Neural crest cell (in vitro differentiated cells): ENCODE results near the gene EDN3. TPM values are rescaled to one million over a fixed set of nuclear protein-coding genes. Genes with fewer than 3 reads are reported as not detected.
"Not testable (repeated sequence)": the region's sequence is repeated elsewhere in the genome, so short reads cannot be mapped to it uniquely, and the experiment has no call there.

ENCODE experiments used
- DNase-seq: peaks from one replicate; pipeline ENCODE4 v3.0.0; 2021; ENCODE audit warnings: low read depth, mixed read lengths, low spot score
- H3K27ac Mint-ChIP-seq: one replicate; pipeline ENCODE4 v1.8.0; 2021; ENCODE audit warnings: mild to moderate bottlenecking, mixed read lengths; ENCODE audit not compliant: unreplicated experiment
- H3K27me3 Mint-ChIP-seq: 2 replicates; pipeline ENCODE4 v1.8.0; 2021; ENCODE audit warnings: low read depth, mild to moderate bottlenecking, mixed read lengths
- H3K36me3 Mint-ChIP-seq: 2 replicates; pipeline ENCODE4 v1.8.0; 2021; ENCODE audit warnings: low read depth, mild to moderate bottlenecking, mixed read lengths
- H3K4me1 Mint-ChIP-seq: 2 replicates; pipeline ENCODE4 v1.8.0; 2021; ENCODE audit warnings: mixed read lengths
- H3K4me3 Mint-ChIP-seq: one replicate; pipeline ENCODE4 v1.8.0; 2021; ENCODE audit warnings: mild to moderate bottlenecking, mixed read lengths
- H3K9me3 Mint-ChIP-seq: 2 replicates; pipeline ENCODE4 v1.8.0; 2021; ENCODE audit warnings: mixed read lengths
- CTCF ChIP-seq: fragments of 200-600 bp; sonication (generic); conservative IDR thresholded peaks from 2 replicates; pipeline ENCODE4 v1.5.0; 2021; ENCODE audit warnings: antibody characterized with exemption, mild to moderate bottlenecking
- total RNA-seq: library from RNA; stranded (reverse); gene quantifications from 2 replicates; pipeline ENCODE4 v1.2.1, GENCODE V29; 2021

Gene EDN3
- total RNA-seq, 1 donor from 2014 or later = 0.28 TPM

GRCh38 chr20:59335377-59335776 lies 35.0 kb downstream of the EDN3 start:
- Mint-ChIP-seq H3K27me3 (peaks cover under 1% of the 10 kb centered on the region), H3K9me3 (no peaks in the 10 kb centered on the region), H3K27ac (no peak overlapping the region), H3K4me1 (no peaks in the 10 kb centered on the region), H3K4me3 (no peak overlapping the region), H3K36me3 (no peaks in the 10 kb centered on the region)
- no peak for DNase-seq
- no peak for TF ChIP-seq CTCF

DNA sequence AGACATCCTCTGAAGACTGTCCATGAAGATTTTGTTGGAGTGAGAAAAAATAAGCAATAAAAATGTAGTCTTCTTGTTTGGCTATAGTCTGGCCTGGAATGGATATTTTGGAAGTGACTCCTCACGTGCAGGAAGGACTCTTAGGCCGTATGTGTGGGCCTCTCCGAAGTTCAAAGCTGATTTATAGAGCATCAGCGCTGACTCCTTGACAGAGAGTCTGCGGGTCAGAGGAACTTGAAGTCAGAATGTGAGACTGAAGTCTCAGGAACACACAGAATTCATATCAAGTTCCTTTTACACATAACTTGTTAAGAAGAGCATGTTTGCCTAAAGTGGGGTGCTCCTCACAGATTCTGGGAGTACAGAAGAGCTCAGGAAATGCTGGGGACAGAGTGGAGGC lies 36.1 kb downstream of the EDN3 start:
- Mint-ChIP-seq H3K9me3 (no peaks in the 10 kb centered on the region), H3K27me3 (no peaks in the 10 kb centered on the region), H3K27ac (no peak overlapping the region), H3K36me3 (no peaks in the 10 kb centered on the region), H3K4me1 (no peaks in the 10 kb centered on the region), H3K4me3 (no peak overlapping the region)
- no peak for TF ChIP-seq CTCF
- no peak for DNase-seq

GRCh38 chr20:59338444-59338843 lies 38.0 kb downstream of the EDN3 start:
- not testable (repeated sequence) for H3K36me3 Mint-ChIP-seq, H3K4me3 Mint-ChIP-seq, H3K4me1 Mint-ChIP-seq, H3K9me3 Mint-ChIP-seq, DNase-seq, H3K27ac Mint-ChIP-seq, H3K27me3 Mint-ChIP-seq

- H3K36me3 Mint-ChIP-seq = no peaks in the 10 kb centered on the region
- no peak for DNase-seq
- no peak overlapping the region for H3K4me3 Mint-ChIP-seq
These were observed 39.9 kb downstream of the EDN3 start for GRCh38 chr20:59340201-59340885.

DNA sequence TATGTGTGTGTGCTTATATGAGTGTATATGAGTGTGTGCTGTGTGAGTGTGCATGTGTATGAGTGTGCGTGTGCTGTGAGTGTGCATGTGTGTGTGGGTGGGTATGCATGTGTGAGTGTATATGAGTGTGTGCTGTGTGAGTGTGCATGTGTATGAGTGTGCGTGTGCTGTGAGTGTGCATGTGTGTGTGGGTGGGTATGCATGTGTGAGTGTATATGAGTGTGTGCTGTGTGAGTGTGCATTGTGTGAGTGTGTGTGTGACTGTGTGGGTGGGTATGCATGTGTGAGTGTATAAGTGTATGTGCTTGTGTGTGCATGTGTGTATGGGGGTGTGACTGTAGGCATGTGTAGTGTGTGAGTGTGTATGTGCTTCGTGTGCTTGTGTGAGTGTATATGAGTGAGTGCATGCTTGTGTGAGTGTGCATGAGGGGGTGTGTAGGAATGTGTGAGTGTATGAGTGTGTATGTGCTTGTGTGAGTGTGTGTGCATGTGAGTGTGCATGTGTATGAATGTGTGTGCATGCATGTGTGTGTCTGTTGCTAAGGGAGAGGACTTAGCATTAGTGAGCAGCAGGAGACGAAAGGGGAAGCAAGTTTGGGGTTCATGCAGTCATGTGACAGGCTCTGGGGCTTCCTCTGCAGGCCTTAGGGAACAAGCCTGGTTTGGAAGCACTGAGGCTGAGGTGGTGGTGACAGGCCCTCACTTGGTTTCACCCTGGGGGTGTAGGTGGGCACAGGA lies 41.0 kb downstream of the EDN3 start:
- not testable (repeated sequence) for H3K4me1 Mint-ChIP-seq, H3K4me3 Mint-ChIP-seq, H3K27ac Mint-ChIP-seq, DNase-seq, H3K27me3 Mint-ChIP-seq, H3K9me3 Mint-ChIP-seq, H3K36me3 Mint-ChIP-seq

More at GRCh38 chr20:59340201-59340885, 39.9 kb downstream of the EDN3 start:
- peaks cover 6% of the 10 kb centered on the region for H3K9me3 Mint-ChIP-seq
- no peaks in the 10 kb centered on the region for H3K4me1 Mint-ChIP-seq
- H3K27me3 Mint-ChIP-seq = peaks cover 8% of the 10 kb centered on the region
- H3K27ac Mint-ChIP-seq = no peak overlapping the region
- TF ChIP-seq CTCF = no peak

DNA sequence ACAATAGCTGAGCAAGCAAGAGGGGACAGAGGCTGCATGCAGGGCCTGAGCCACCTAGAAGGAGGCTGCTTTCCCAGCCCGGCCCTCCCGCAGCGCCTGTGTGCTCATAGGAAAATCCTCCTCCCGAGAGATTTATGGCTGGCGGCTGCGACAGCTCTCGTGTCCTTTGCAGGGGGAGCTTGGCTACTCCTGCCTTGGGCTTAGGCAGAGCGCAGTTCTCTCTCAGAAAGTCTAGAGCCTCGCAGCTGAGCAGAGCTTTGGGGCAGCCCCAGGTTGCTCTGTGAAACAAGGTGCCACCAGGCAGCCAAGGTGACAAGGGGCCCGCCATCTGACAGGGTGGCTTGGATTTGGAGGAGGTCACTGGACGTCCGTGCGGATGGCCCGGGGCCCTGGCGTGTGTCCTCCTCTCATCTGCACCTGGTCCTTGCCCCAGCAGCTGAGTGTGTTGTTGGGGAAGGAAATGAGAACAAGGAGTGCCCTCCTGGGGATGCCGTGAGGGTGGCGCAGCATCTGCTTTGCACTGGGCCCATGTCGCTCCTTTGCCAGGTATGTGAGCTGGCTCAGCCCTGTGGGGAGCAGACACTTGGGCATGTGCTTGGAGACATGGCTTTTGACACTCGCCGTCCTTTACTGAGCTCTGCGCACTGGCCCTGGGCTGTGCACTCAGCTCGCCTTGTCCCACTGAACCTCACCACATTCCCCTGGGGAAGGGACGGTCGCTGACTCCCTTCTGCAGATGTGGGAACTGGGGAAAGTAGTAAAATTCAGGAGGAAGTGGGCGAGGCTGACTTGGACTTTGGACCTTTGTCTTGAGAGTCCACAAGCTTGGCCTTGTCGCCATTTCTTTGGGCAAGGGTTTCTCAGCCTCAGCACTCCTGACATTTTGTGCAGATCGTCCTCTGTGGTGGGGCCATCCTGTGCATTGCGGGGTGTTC lies 41.9 kb downstream of the EDN3 start:
- Mint-ChIP-seq H3K27ac (no peak overlapping the region), H3K4me3 (no peak overlapping the region), H3K4me1 (no peaks in the 10 kb centered on the region), H3K27me3 (peaks cover 8% of the 10 kb centered on the region), H3K9me3 (peaks cover 6% of the 10 kb centered on the region), H3K36me3 (no peaks in the 10 kb centered on the region)
- TF ChIP-seq CTCF = no peak
- DNase-seq = no peak
